ENCODE measurements around the gene PSMD13. TPM values are rescaled to one million over a fixed set of nuclear protein-coding genes. Genes with fewer than 3 reads are reported as not detected.

PSMD13 gene
- total and polyA plus RNA-seq, 2 of the 4 experiments (the other 2 are of a cell fraction): 177 to 217 TPM

DNA sequence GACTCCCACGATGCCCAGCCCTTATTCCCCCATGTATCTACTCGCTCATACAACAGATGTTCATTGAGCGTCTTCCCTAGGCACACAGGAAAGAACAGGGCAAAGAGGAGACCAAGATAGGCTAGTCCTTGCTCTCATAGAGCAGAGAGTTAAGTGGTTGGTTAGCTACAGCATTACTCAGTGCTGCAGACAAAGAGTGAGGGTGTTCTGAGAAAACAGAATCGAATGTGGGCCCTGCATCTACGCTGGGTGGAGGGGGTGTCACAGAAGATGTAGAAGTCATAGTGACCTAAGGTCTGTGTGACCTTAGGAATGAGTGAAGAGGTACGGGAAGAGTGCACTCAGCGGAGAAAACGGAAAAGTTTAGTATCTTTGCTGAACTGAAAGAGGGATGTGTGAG, 12.3 kb downstream of the PSMD13 start:
- Histone ChIP-seq H3K9ac (ENCODE audit: low read depth, low read length) (no peak overlapping the region), H3K4ac (ENCODE audit: low read depth, low read length) (no peak overlapping the region), H3K4me1 (ENCODE audit: control insufficient read depth, insufficient read depth, low read length) (no peaks in the 10 kb centered on the region), H3K56ac (ENCODE audit: extremely low read depth, insufficient read depth, low read length) (no peak overlapping the region), H3K27me3 (ENCODE audit: control insufficient read depth, insufficient read depth, low read length) (no peaks in the 10 kb centered on the region), H2BK5ac (ENCODE audit: low read depth, low read length, poor library complexity, severe bottlenecking) (no peak overlapping the region), H2BK120ac (ENCODE audit: low read depth, low read length) (no peak overlapping the region), H3K27ac (ENCODE audit: insufficient read depth, low read length) (no peak overlapping the region), H3K18ac (ENCODE audit: low read depth, low read length) (no peak overlapping the region), H2AK9ac (replicated peaks; ENCODE audit: low read depth, low read length, poor library complexity) (no peak overlapping the region), H4K91ac (ENCODE audit: insufficient read depth, low read depth, low read length) (no peak overlapping the region), H3K9me1 (ENCODE audit: insufficient read depth, low read length) (no peaks in the 10 kb centered on the region), H3K4me3 (ENCODE audit: insufficient read depth, low read depth, low read length) (no peak overlapping the region), H4K20me1 (ENCODE audit: insufficient read depth, low read length) (peaks cover 4% of the 10 kb centered on the region; the same call in 1 of the 2 replicates), H3K14ac (replicated peaks; ENCODE audit: low read depth, low read length) (no peak overlapping the region), H3K36me3 (ENCODE audit: control insufficient read depth, insufficient read depth, low read length) (peaks cover 61% of the 10 kb centered on the region), H2AK5ac (ENCODE audit: low read depth, low read length) (no peak overlapping the region), H4K5ac (ENCODE audit: low read depth, low read length) (no peak overlapping the region), H2BK15ac (ENCODE audit: low read depth, low read length) (no peak overlapping the region), H2AFZ (replicated peaks; ENCODE audit: low read length, poor library complexity) (no peak overlapping the region), H3K9me3 (ENCODE audit: control insufficient read depth, insufficient read depth, low read length) (no peaks in the 10 kb centered on the region), H3K4me2 (ENCODE audit: low read depth, low read length) (no peak overlapping the region), H3K23ac (ENCODE audit: low read depth, low read length) (no peak overlapping the region), H3K79me1 (ENCODE audit: low read depth in 1 of 2, low read length in 2 of 2) (peaks cover 14% of the 10 kb centered on the region in 2 experiments; a peak in 3 of 4 replicates), H2BK20ac (ENCODE audit: low read depth, low read length) (no peak overlapping the region), H4K8ac (ENCODE audit: low read depth in 2 of 2, low read length in 2 of 2) (no peak overlapping the region)
- WGBS, 2 experiments (ENCODE audit: extremely low coverage in 2 of 2, insufficient read length in 1 of 2): 96% methylated on average over 5 of the region's 8 CpGs; no CpG with 5 or more reads in 1 of the 2 experiments
- BruUV-seq (replicated peaks): no TSS peak
- ChIA-PET POLR2A (ENCODE audit: unreplicated experiment) (interaction anchor here (1.0 kb wide), 1 partner anchor 11 kb away, joined by 3 read pairs; no protein-coding TSS in a partner anchor), CTCF (no interaction called here)
- DNase-seq (no peak), ATAC-seq (ENCODE audit: low read depth) (no peak)
- dilution Hi-C loops (cut with HindIII; ENCODE audit: low sequenced_read_pairs, unreplicated experiment): no loop called here
- TF ChIP-seq RFX5 (IDR thresholded peaks at IDR 0.05; ENCODE audit: low read depth, low read length): no peak
- TF ChIP-seq CEBPB (IDR thresholded peaks at IDR 0.05; ENCODE audit: low read depth, low read length): no peak
- no peak for TF ChIP-seq MAZ (IDR thresholded peaks at IDR 0.05; ENCODE audit: borderline replicate concordance, low read depth, low read length)
- no peak for TF ChIP-seq BHLHE40 (IDR thresholded peaks at IDR 0.05; ENCODE audit: low read depth, low read length)
- TF ChIP-seq, protein P1, sequence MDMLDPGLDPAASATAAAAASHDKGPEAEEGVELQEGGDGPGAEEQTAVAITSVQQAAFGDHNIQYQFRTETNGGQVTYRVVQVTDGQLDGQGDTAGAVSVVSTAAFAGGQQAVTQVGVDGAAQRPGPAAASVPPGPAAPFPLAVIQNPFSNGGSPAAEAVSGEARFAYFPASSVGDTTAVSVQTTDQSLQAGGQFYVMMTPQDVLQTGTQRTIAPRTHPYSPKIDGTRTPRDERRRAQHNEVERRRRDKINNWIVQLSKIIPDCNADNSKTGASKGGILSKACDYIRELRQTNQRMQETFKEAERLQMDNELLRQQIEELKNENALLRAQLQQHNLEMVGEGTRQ (IDR thresholded peaks at IDR 0.05; ENCODE audit: low read depth, low read length): no peak
- no peak for TF ChIP-seq RCOR1 (IDR thresholded peaks at IDR 0.05; ENCODE audit: insufficient replicate concordance, low read length)
- no peak for TF ChIP-seq POLR2A (IDR thresholded peaks at IDR 0.05; ENCODE audit: low read depth, low read length)
- TF ChIP-seq MAFK (IDR thresholded peaks at IDR 0.05; ENCODE audit: low read depth, low read length): no peak
- no peak for TF ChIP-seq FOS (IDR thresholded peaks at IDR 0.05; ENCODE audit: low read depth, low read length)
- no peak for TF ChIP-seq MXI1 (IDR thresholded peaks at IDR 0.05; ENCODE audit: borderline replicate concordance, low read depth, low read length)
- no peak for TF ChIP-seq CHD1 (IDR thresholded peaks at IDR 0.05; ENCODE audit: low read depth, low read length)
- TF ChIP-seq, protein P2, sequence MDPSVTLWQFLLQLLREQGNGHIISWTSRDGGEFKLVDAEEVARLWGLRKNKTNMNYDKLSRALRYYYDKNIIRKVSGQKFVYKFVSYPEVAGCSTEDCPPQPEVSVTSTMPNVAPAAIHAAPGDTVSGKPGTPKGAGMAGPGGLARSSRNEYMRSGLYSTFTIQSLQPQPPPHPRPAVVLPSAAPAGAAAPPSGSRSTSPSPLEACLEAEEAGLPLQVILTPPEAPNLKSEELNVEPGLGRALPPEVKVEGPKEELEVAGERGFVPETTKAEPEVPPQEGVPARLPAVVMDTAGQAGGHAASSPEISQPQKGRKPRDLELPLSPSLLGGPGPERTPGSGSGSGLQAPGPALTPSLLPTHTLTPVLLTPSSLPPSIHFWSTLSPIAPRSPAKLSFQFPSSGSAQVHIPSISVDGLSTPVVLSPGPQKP (IDR thresholded peaks at IDR 0.05; ENCODE audit: borderline replicate concordance, low read depth, low read length): no peak
- TF ChIP-seq RAD21 (IDR thresholded peaks at IDR 0.05; ENCODE audit: low read length): no peak
- TF ChIP-seq NFE2L2 (IDR thresholded peaks at IDR 0.05; ENCODE audit: low read depth, low read length): no peak
- no peak for TF ChIP-seq SMC3 (IDR thresholded peaks at IDR 0.05; ENCODE audit: low read depth, low read length)
- TF ChIP-seq, protein P3, sequence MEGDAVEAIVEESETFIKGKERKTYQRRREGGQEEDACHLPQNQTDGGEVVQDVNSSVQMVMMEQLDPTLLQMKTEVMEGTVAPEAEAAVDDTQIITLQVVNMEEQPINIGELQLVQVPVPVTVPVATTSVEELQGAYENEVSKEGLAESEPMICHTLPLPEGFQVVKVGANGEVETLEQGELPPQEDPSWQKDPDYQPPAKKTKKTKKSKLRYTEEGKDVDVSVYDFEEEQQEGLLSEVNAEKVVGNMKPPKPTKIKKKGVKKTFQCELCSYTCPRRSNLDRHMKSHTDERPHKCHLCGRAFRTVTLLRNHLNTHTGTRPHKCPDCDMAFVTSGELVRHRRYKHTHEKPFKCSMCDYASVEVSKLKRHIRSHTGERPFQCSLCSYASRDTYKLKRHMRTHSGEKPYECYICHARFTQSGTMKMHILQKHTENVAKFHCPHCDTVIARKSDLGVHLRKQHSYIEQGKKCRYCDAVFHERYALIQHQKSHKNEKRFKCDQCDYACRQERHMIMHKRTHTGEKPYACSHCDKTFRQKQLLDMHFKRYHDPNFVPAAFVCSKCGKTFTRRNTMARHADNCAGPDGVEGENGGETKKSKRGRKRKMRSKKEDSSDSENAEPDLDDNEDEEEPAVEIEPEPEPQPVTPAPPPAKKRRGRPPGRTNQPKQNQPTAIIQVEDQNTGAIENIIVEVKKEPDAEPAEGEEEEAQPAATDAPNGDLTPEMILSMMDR (conservative IDR thresholded peaks at IDR 0.05; ENCODE audit: low read depth, low read length): no peak
- in situ Hi-C loops (cut with MboI; ENCODE audit: low sequenced_read_pairs): no loop called here
- intact Hi-C loops (cut with micrococcal nuclease): no loop called here
